Omental fat pad (tissue), 4 donors: ENCODE data around the gene TRIM6. TPM values are rescaled to one million over a fixed set of nuclear protein-coding genes. Genes with fewer than 3 reads are reported as not detected.

Experiments used
- ATAC-seq: fragments of 150-250 bp; one replicate; pipeline ENCODE4 v1.9.1; 2016; ENCODE audit warnings: mild to moderate bottlenecking, moderate library complexity; ENCODE audit not compliant: low FRiP score
- DNase-seq: peaks from one replicate; pipeline ENCODE4 v3.0.0-alpha.2; 2019; ENCODE audit warnings: low spot score
- CTCF ChIP-seq, 3 donors: fragments of 450-650 bp; IDR thresholded peaks; one replicate each; pipeline ENCODE4 v1.5.1; 2016 to 2017; ENCODE audit warnings: antibody characterized with exemption in 3 of 3, mild to moderate bottlenecking in 3 of 3, moderate library complexity in 2 of 3
- total RNA-seq, 4 donors: library from RNA; depleted of rRNA; stranded (reverse); fragments of >200 nt; gene quantifications; one replicate each; pipeline ENCODE4 v1.1.0, GENCODE V29; 2016

The TRIM6 gene
- total RNA-seq, 4 donors from 2014 or later = 1.9 to 3.3 (median 2.8) TPM

- DNase-seq = no peak
- TF ChIP-seq CTCF (IDR thresholded peaks at IDR 0.05) = no peak
- ATAC-seq = no peak
Measured at GRCh38 chr11:5605849-5606248, 9.4 kb downstream of the TRIM6 start.

GRCh38 chr11:5608808-5609207 lies 12.4 kb downstream of the TRIM6 start:
- DNase-seq (no peak), ATAC-seq (no peak)
- TF ChIP-seq CTCF (IDR thresholded peaks at IDR 0.05) = no peak

GRCh38 chr11:5610446-5610845 lies 14.0 kb downstream of the TRIM6 start:
- no peak for DNase-seq
- no peak for TF ChIP-seq CTCF (IDR thresholded peaks at IDR 0.05)
- no peak for ATAC-seq

GRCh38 chr11:5611627-5612026 lies 15.2 kb downstream of the TRIM6 start:
- DNase-seq (no peak), ATAC-seq (no peak)
- no peak for TF ChIP-seq CTCF (IDR thresholded peaks at IDR 0.05)

- no peak for ATAC-seq
- DNase-seq = no peak
- no peak for TF ChIP-seq CTCF (IDR thresholded peaks at IDR 0.05)
Measured at GRCh38 chr11:5618807-5619206, 22.4 kb downstream of the TRIM6 start.

GRCh38 chr11:5620651-5621521 lies 24.4 kb downstream of the TRIM6 start:
- DNase-seq (no peak), ATAC-seq (no peak)
- TF ChIP-seq CTCF (IDR thresholded peaks at IDR 0.05) = no peak

GRCh38 chr11:5621580-5621979 lies 25.1 kb downstream of the TRIM6 start:
- DNase-seq = no peak
- no peak for ATAC-seq
- TF ChIP-seq CTCF (IDR thresholded peaks at IDR 0.05) = no peak
